Vagina (tissue), 2 donors: ENCODE results near the gene DRICH1. TPM values are rescaled to one million over a fixed set of nuclear protein-coding genes. Genes with fewer than 3 reads are reported as not detected.

Experiments used
- DNase-seq, 2 donors: peaks; one replicate each; pipeline ENCODE4 v3.0.0-alpha.2; 2017; ENCODE audit errors: extremely low spot score in 2 of 2
- H3K27ac ChIP-seq: fragments of 200-600 bp; sonication (generic); one replicate; pipeline ENCODE4 v1.5.1; 2019
- H3K27me3 ChIP-seq: fragments of 200-600 bp; sonication (generic); one replicate; pipeline ENCODE4 v1.5.1; 2019
- H3K36me3 ChIP-seq, 2 donors: fragments of 200-600 bp; sonication (generic); one replicate each; pipeline ENCODE4 v1.5.1; 2017 to 2019
- H3K4me1 ChIP-seq: fragments of 200-600 bp; sonication (generic); one replicate; pipeline ENCODE4 v1.5.1; 2019
- H3K4me3 ChIP-seq, 2 donors: fragments of 200-600 bp; sonication (generic); 1 replicate in 1 of 2; 2 replicates in 1 of 2; pipeline ENCODE4 v1.5.1; 2016 to 2019
- H3K9me3 ChIP-seq: fragments of 200-600 bp; sonication (generic); one replicate; pipeline ENCODE4 v1.5.1; 2019
- CTCF ChIP-seq, 3 experiments: fragments of 450-650 bp in 2 of 3; fragments of 200-600 bp in 1 of 3; sonication (generic) in 1 of 3; IDR thresholded peaks; one replicate each; pipeline ENCODE4 v1.5.1; 2017 to 2019; ENCODE audit warnings: antibody characterized with exemption in 3 of 3, mild to moderate bottlenecking in 2 of 3, moderate library complexity in 2 of 3
- POLR2A ChIP-seq, 2 donors: fragments of 450-650 bp; IDR thresholded peaks; one replicate each; pipeline ENCODE4 v1.6.1; 2017; ENCODE audit warnings: antibody characterized with exemption in 2 of 2, mild to moderate bottlenecking in 2 of 2, moderate library complexity in 2 of 2
- POLR2AphosphoS5 ChIP-seq, 2 donors: sonication (generic); formaldehyde crosslinking; IDR thresholded peaks; one replicate each; pipeline ENCODE4 v1.9.0; 2017; ENCODE audit warnings: antibody characterized with exemption in 2 of 2, mild to moderate bottlenecking in 2 of 2, low read depth in 1 of 2; ENCODE audit not compliant: insufficient read depth in 1 of 2
- intact Hi-C: fragments of 100-400 bp; cut with DNase I; formaldehyde crosslinking; loops from one replicate; pipeline ENCODE4 v1.15.1; 2023
- total RNA-seq: library from RNA; depleted of rRNA; stranded (reverse); fragments of >200 nt; gene quantifications from one replicate; pipeline ENCODE4 v1.2.3, GENCODE V29; 2016

Gene DRICH1
- total RNA-seq, 1 donor from 2014 or later, result not detected

GRCh38 chr22:23579870-23580575 lies 52.1 kb downstream of the DRICH1 start, which contains the start of gene IGLL1:
IGLL1 (minus strand) TSS chr22:23580290; CDS start chr22:23580190, 100 bp downstream.
- Histone ChIP-seq H3K27me3 (no peaks in the 10 kb centered on the region), H3K4me3 (no peak within 1 kb of the TSS), H3K9me3 (no peaks in the 10 kb centered on the region), H3K27ac (no peak within 1 kb of the TSS), H3K36me3 (no peaks in the 10 kb centered on the region), H3K4me1 (no peaks in the 10 kb centered on the region)
- DNase-seq, result no peak
- intact Hi-C loops, result no loop called here
- no peak for TF ChIP-seq POLR2A (IDR thresholded peaks at IDR 0.05)
- TF ChIP-seq CTCF (IDR thresholded peaks at IDR 0.05), result no peak
- TF ChIP-seq POLR2AphosphoS5 (IDR thresholded peaks at IDR 0.05; ENCODE audit: insufficient read depth in 1 of 2, low read depth in 1 of 2), result no peak

- Histone ChIP-seq H3K36me3 (no peaks in the 10 kb centered on the region), H3K27me3 (no peaks in the 10 kb centered on the region), H3K4me1 (no peaks in the 10 kb centered on the region), H3K4me3 (no peak overlapping the region), H3K27ac (no peak overlapping the region), H3K9me3 (no peaks in the 10 kb centered on the region)
- no peak for DNase-seq
- TF ChIP-seq POLR2A (IDR thresholded peaks at IDR 0.05) (no peak), POLR2AphosphoS5 (IDR thresholded peaks at IDR 0.05; ENCODE audit: insufficient read depth in 1 of 2, low read depth in 1 of 2) (no peak), CTCF (IDR thresholded peaks at IDR 0.05) (no peak)
- intact Hi-C loops, result no loop called here
These were observed 52.8 kb downstream of the DRICH1 start for GRCh38 chr22:23579280-23579679.

- Histone ChIP-seq H3K4me3 (no peak overlapping the region), H3K4me1 (no peaks in the 10 kb centered on the region), H3K9me3 (no peaks in the 10 kb centered on the region), H3K27ac (no peak overlapping the region), H3K36me3 (no peaks in the 10 kb centered on the region), H3K27me3 (no peaks in the 10 kb centered on the region)
- no peak for DNase-seq
- intact Hi-C loops, result no loop called here
- TF ChIP-seq POLR2AphosphoS5 (IDR thresholded peaks at IDR 0.05; ENCODE audit: insufficient read depth in 1 of 2, low read depth in 1 of 2), result no peak
- TF ChIP-seq POLR2A (IDR thresholded peaks at IDR 0.05), result no peak
- no peak for TF ChIP-seq CTCF (IDR thresholded peaks at IDR 0.05)
These were observed 53.8 kb downstream of the DRICH1 start for GRCh38 chr22:23578306-23578705.

GRCh38 chr22:23576681-23577080 lies 55.4 kb downstream of the DRICH1 start:
- H3K4me1 ChIP-seq, result no peaks in the 10 kb centered on the region
- no peak overlapping the region for H3K27ac ChIP-seq
- intact Hi-C loops, result no loop called here
- TF ChIP-seq CTCF (IDR thresholded peaks at IDR 0.05) (no peak), POLR2A (IDR thresholded peaks at IDR 0.05) (no peak), POLR2AphosphoS5 (IDR thresholded peaks at IDR 0.05; ENCODE audit: insufficient read depth in 1 of 2, low read depth in 1 of 2) (no peak)
- H3K36me3 ChIP-seq, result no peaks in the 10 kb centered on the region
- DNase-seq, result no peak
- H3K27me3 ChIP-seq, result no peaks in the 10 kb centered on the region
- H3K4me3 ChIP-seq, result no peak overlapping the region
- no peaks in the 10 kb centered on the region for H3K9me3 ChIP-seq

- H3K9me3 ChIP-seq, result no peaks in the 10 kb centered on the region
- no peaks in the 10 kb centered on the region for H3K36me3 ChIP-seq
- H3K27ac ChIP-seq, result no peak overlapping the region
- H3K4me1 ChIP-seq, result no peaks in the 10 kb centered on the region
- no peak overlapping the region for H3K4me3 ChIP-seq
- TF ChIP-seq POLR2AphosphoS5 (IDR thresholded peaks at IDR 0.05; ENCODE audit: insufficient read depth in 1 of 2, low read depth in 1 of 2) (no peak), POLR2A (IDR thresholded peaks at IDR 0.05) (no peak), CTCF (IDR thresholded peaks at IDR 0.05) (no peak)
- H3K27me3 ChIP-seq, result no peaks in the 10 kb centered on the region
- no peak for DNase-seq
- intact Hi-C loops, result no loop called here
These were observed 56.5 kb downstream of the DRICH1 start for GRCh38 chr22:23575601-23576000.
